SK-N-MC (cell line): ENCODE results near the gene KLK11.

Experiments used
- FOXP2 ChIP-seq: optimal IDR thresholded peaks from 2 replicates; pipeline ENCODE3; 2011; ENCODE audit warnings: mild to moderate bottlenecking, moderate library complexity; ENCODE audit not compliant: insufficient read depth; ENCODE audit errors: extremely low read length, control extremely low read depth
- POLR2AphosphoS5 ChIP-seq: IDR thresholded peaks from 2 replicates; pipeline ENCODE4 v1.6.1; 2012; ENCODE audit warnings: mild to moderate bottlenecking, low read depth, low read length, borderline replicate concordance

- TF ChIP-seq FOXP2, result no peak
- TF ChIP-seq POLR2AphosphoS5, result no peak
Measured at GRCh38 chr19:50983625-50984292, 42.7 kb downstream of the KLK11 start, which contains the start of gene KLK7.
